B cell (primary cell): ENCODE results near the gene NEK3. TPM values are rescaled to one million over a fixed set of nuclear protein-coding genes. Genes with fewer than 3 reads are reported as not detected.

Experiments used
- ATAC-seq: fragments of 200-7000 bp; cut with Tn5 transposase; one replicate; pipeline ENCODE4 v1.10.0; 2021; ENCODE audit warnings: low read depth, mild to moderate bottlenecking, moderate number of reproducible peaks, moderate library complexity
- CTCF ChIA-PET: fragments of 350-600 bp; sonication (Branson Sonifier 250); formaldehyde crosslinking; loops from one replicate; lab custom pipeline; 2021; ENCODE audit warnings: antibody characterized with exemption, inconsistent platforms; lab: Charles Lee
- POLR2A ChIA-PET: fragments of 350-600 bp; sonication (Branson Sonifier 250); formaldehyde crosslinking; loops from one replicate; lab custom pipeline; 2021; ENCODE audit warnings: antibody characterized with exemption; lab: Charles Lee
- DNase-seq: peaks from one replicate; pipeline ENCODE4 v3.0.0; 2013
- H2AFZ ChIP-seq: 2 replicates; pipeline ENCODE4 v1.6.1; 2012; ENCODE audit warnings: mild to moderate bottlenecking, low read depth, low read length; ENCODE audit not compliant: insufficient read depth, poor library complexity, severe bottlenecking
- H3K27ac ChIP-seq, 2 donors: 1 replicate in 1 of 2; 2 replicates in 1 of 2; pipeline ENCODE4 v1.5.1; 2012 to 2013; ENCODE audit warnings: low read length in 2 of 2, mild to moderate bottlenecking in 2 of 2, moderate library complexity in 1 of 2
- H3K27me3 ChIP-seq, 4 experiments: fragments of 200-600 bp in 1 of 4; sonication (generic) in 1 of 4; replicated peaks in 1 of 4; 1 replicate in 2 of 4; 2 replicates in 2 of 4; pipeline versions ENCODE4 v1.6.1 to v1.7.0; 2013 to 2016; ENCODE audit warnings: low read length in 3 of 4, mild to moderate bottlenecking in 2 of 4, mixed read lengths in 1 of 4, moderate library complexity in 1 of 4; ENCODE audit not compliant: insufficient read depth in 4 of 4, control insufficient read depth in 3 of 4; ENCODE audit errors: control extremely low read depth in 1 of 4
- H3K36me3 ChIP-seq, 2 experiments: replicated peaks in 1 of 2; 1 replicate in 1 of 2; 2 replicates in 1 of 2; pipeline versions ENCODE4 v1.6.1 to v1.7.1; 2013; ENCODE audit warnings: low read length in 1 of 2; ENCODE audit not compliant: insufficient read depth in 2 of 2, control insufficient read depth in 1 of 2; ENCODE audit errors: control extremely low read depth in 1 of 2, extremely low read depth in 1 of 2
- H3K4me1 ChIP-seq, 2 donors: fragments of 200-600 bp in 1 of 2; sonication (generic) in 1 of 2; 1 replicate in 1 of 2; 2 replicates in 1 of 2; pipeline versions ENCODE4 v1.5.1 to v1.6.1; 2013 to 2017; ENCODE audit warnings: low read length in 2 of 2; ENCODE audit not compliant: control insufficient read depth in 2 of 2, insufficient read depth in 2 of 2
- H3K4me2 ChIP-seq: replicated peaks from 2 replicates; pipeline ENCODE3; 2012; ENCODE audit warnings: mild to moderate bottlenecking, low read depth, low read length; ENCODE audit not compliant: poor library complexity, severe bottlenecking
- H3K4me3 ChIP-seq, 5 experiments: fragments of 200-600 bp in 1 of 5; sonication (generic) in 1 of 5; 1 replicate in 3 of 5; 2 replicates in 2 of 5; pipeline versions ENCODE4 v1.5.1 to v1.7.0; 2011 to 2016; ENCODE audit warnings: low read length in 4 of 5, mild to moderate bottlenecking in 4 of 5, low read depth in 2 of 5, control low read depth in 1 of 5, moderate library complexity in 1 of 5; ENCODE audit not compliant: insufficient read depth in 1 of 5; ENCODE audit errors: control extremely low read depth in 1 of 5, extremely low read depth in 1 of 5
- H3K79me2 ChIP-seq: fragments of 200-600 bp; sonication (generic); one replicate; pipeline ENCODE4 v1.6.0; 2016; ENCODE audit warnings: low read length; ENCODE audit not compliant: control insufficient read depth, insufficient read depth
- H3K9ac ChIP-seq: fragments of 200-600 bp; sonication (generic); 2 replicates; pipeline ENCODE4 v1.6.1; 2017; ENCODE audit warnings: mild to moderate bottlenecking, low read length, moderate library complexity
- H3K9me3 ChIP-seq, 3 donors: one replicate each; pipeline versions ENCODE4 v1.6.1 to v1.7.1; 2013; ENCODE audit warnings: low read length in 2 of 3; ENCODE audit not compliant: control insufficient read depth in 2 of 3, insufficient read depth in 1 of 3; ENCODE audit errors: control extremely low read depth in 1 of 3
- H4K20me1 ChIP-seq: 2 replicates; pipeline ENCODE4 v1.6.0; 2012; ENCODE audit warnings: mild to moderate bottlenecking, low read length; ENCODE audit not compliant: insufficient read depth, control insufficient read depth, poor library complexity, severe bottlenecking
- H3K27ac Mint-ChIP-seq: one replicate; pipeline ENCODE4 v1.8.0; 2021; ENCODE audit warnings: mixed read lengths
- H3K27me3 Mint-ChIP-seq: one replicate; pipeline ENCODE4 v1.8.0; 2021; ENCODE audit warnings: mixed read lengths
- H3K4me1 Mint-ChIP-seq: one replicate; pipeline ENCODE4 v1.8.0; 2021; ENCODE audit warnings: mixed read lengths
- H3K4me3 Mint-ChIP-seq: one replicate; pipeline ENCODE4 v1.8.0; 2021; ENCODE audit warnings: mixed read lengths
- H3K9me3 Mint-ChIP-seq: one replicate; pipeline ENCODE4 v1.8.0; 2022; ENCODE audit warnings: mixed read lengths; ENCODE audit not compliant: insufficient read depth
- CTCF ChIP-seq: fragments of 200-600 bp; IDR thresholded peaks from one replicate; pipeline ENCODE4 v1.8.0; 2022; ENCODE audit warnings: antibody characterized with exemption, mild to moderate bottlenecking
- EZH2 ChIP-seq: IDR thresholded peaks from 2 replicates; pipeline ENCODE4 v1.6.1; 2012; ENCODE audit warnings: borderline replicate concordance, low read depth, mild to moderate bottlenecking, moderate library complexity, low read length; ENCODE audit not compliant: insufficient read depth, poor library complexity, severe bottlenecking
- WGBS: methylation state at CpG from one replicate; pipeline ENCODE4 v1.1.5; 2013; ENCODE audit warnings: missing lambda C conversion rate; ENCODE audit not compliant: insufficient coverage; 5-methylcytosine and 5-hydroxymethylcytosine counted together
- intact Hi-C: fragments of 100-400 bp; cut with micrococcal nuclease; formaldehyde crosslinking; loops from one replicate; pipeline ENCODE4 v1.10.0; 2022
- polyA plus RNA-seq: library from polyadenylated mRNA; depleted of rRNA; stranded (reverse); fragments of >200 nt; gene quantifications from 2 replicates; pipeline ENCODE4 v1.2.3, GENCODE V29; 2012
- total RNA-seq, 2 donors: library from RNA; stranded (reverse); fragments of 120-200 nt in 1 of 2; gene quantifications; 1 replicate in 1 of 2; 2 replicates in 1 of 2; pipeline versions ENCODE4 v1.2.3 to v1.2.4, GENCODE V29; 2013 to 2022

Gene NEK3
- total and polyA plus RNA-seq, 2 donors (not counting 1 experiment from before 2014, with no cell fraction given) = 6.0 to 12.6 TPM

GRCh38 chr13:52127783-52128702 lies 31.4 kb downstream of the NEK3 start:
- ATAC-seq (peak; percentile 78), DNase-seq (peak; percentile 75)
- Mint-ChIP-seq H3K4me3 (peak overlapping the region; percentile 86), H3K27ac (no peak overlapping the region), H3K4me1 (peaks cover 16% of the 10 kb centered on the region), H3K27me3 (peaks cover 26% of the 10 kb centered on the region), H3K9me3 (no peaks in the 10 kb centered on the region)
- peak overlapping the region; percentile 97 for H3K4me2 ChIP-seq
- H3K79me2 ChIP-seq = no peaks in the 10 kb centered on the region
- TF ChIP-seq EZH2 = no peak
- TF ChIP-seq CTCF = peak; percentile 85
- H3K9ac ChIP-seq = peak overlapping the region; percentile 73
- H3K27ac ChIP-seq = no peak overlapping the region
- H3K9me3 ChIP-seq = no peaks in the 10 kb centered on the region
- WGBS = 2% methylated on average over 33 of the region's 33 CpGs
- H3K36me3 ChIP-seq = peaks cover 0 to 2% of the 10 kb centered on the region in 2 experiments
- H4K20me1 ChIP-seq = no peaks in the 10 kb centered on the region
- CTCF ChIA-PET = interaction anchor here (0.6 to 2.9 kb wide), 30 partner anchors 9 to 1002 kb away, joined by 3 to 42 read pairs (median 4); partner anchors contain the start of genes ALG11 and TMEM272
- POLR2A ChIA-PET = no interaction called here
- peak overlapping the region; percentile 50 to 67 (median 61) for H3K4me3 ChIP-seq
- intact Hi-C loops = loop anchor here (1.0 to 10.0 kb wide), 7 partner anchors 127 to 841 kb away; partner anchors contain the start of genes CKAP2 and TMEM272
- H3K27me3 ChIP-seq = peaks cover 0 to 25% (median 16%) of the 10 kb centered on the region in 4 experiments
- H3K4me1 ChIP-seq = peaks cover 17 to 18% of the 10 kb centered on the region in 2 donors
- peak overlapping the region; percentile 80 for H2AFZ ChIP-seq
